A172 (cell line): ENCODE measurements around the gene FBXO34. TPM values are rescaled to one million over a fixed set of nuclear protein-coding genes. Genes with fewer than 3 reads are reported as not detected.
A peak's percentile ranks its signal among the peaks of the same experiment; 100 is the strongest.

ENCODE experiments used
- DNase-seq: peaks from one replicate; pipeline ENCODE4 v3.0.0-alpha.2; 2015; ENCODE audit warnings: low spot score
- total RNA-seq: library from RNA; depleted of rRNA; stranded (reverse); fragments of >200 nt; shearing (Covaris generic); gene quantifications from 2 replicates; pipeline ENCODE4 v1.2.3, GENCODE V29; 2014

FBXO34 gene
- total RNA-seq, 1 experiment from 2014 or later: 16.7 TPM

DNA sequence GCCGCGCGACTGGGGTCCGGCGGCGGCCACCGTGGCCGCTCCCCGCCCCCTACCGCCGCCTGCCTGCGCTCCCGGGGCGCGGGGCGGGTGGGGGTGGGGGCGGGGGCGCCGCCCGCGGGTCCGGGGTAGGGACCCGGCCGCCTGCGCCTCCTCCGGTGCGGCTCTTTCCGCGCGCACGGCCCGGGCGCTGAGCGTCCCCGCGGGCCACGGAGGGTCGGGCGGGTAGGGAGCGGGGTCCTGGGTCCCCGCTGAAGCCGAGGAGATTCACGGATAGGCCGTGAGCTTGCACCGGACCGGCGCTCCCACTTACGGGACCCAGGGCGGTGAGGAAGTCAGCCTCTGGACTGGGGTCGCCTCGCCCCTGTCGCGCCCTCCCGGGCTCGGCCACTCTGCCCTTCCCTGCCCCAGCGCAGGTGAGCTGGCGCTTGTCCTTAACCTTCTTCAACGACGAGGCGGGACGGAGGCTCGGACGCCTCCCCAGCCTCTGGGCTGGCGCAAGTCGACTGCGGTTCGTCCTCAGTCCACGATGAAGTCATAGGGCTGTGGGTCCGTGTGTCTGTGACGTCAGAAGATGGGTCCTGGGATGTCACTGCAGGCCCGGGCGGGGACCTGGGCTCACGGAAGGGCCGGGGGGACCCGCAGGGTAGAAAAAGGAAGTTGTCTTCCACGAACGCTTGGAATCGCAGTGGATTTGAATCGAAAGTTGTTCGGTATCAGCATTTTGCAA, 514 bp downstream of the FBXO34 start:
- DNase-seq: peak; percentile 55

DNA sequence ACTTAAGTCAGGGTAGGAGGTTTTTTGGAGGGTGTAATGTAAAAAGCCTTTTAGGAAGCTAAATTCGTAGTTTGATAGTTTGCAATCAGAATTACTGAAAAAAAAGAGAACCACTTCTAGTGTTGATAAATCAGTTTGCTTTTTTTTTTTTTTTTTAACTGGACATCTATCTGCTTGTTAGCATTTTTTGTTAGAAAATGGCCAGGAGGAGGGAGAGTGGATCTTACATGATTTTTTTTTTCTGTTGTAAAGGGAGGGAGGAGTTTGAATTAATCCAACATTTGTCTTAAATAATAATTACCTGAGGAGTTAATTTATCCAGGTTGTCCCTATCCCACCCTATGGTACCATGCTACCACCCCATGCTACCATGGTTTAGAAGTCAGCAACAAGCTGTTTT, 1.2 kb downstream of the FBXO34 start:
- no peak for DNase-seq

DNA sequence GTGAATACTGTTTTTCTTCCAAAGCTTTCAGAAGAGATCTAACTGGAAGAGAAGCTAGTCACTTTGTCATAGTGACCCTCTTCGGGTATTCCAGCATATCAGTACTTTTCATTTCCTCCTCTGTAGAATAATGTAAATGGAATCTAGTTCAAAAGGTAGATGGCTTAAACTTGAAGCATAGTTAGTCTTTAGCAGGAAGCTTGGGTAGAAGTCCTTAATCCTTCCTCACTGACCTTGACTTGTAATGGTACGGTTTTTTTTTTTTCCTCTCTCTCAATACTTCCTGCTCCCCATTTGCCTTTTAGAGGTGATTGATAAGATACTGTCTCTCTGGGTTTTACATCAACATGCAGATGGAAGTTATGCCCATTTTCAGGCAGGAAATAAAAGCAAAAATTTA, 1.7 kb downstream of the FBXO34 start:
- DNase-seq: no peak

DNA sequence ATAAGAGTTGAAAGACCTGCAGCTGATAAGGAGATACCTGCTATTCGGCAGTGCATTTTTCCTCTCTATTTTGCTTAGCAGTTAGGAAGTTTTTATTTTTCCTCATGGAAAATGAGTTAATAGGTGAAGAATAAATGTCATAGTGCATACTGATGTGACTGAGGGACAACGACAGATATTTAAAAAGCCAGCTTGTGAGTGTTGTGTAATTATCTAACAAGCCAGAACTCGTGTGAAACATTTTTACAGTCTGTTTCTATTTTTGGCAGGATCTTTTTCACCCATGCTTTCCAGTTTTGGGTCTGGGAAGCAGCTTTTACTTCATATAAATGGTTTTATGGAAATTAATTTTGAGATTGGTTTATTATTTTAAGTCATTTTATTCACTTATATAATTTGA, 2.9 kb downstream of the FBXO34 start:
- DNase-seq: no peak

DNA sequence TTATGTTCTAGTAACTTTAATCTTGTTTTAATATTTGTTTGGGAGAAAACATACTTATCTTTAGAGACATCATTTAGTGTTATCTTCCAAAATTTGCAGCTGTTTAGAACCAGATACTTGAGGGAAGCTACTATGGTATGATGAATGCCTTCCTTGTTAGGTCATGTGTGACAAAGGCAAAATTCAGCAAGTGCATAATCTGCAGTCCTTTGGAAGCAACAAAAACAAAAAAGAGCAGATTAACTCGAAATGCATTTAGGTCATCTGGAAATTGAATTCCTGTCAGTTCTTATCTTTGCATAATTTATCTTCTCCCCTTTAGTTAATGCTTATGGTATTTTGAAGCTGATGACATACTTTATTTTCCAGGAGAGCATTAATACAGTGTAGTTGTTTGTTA, 3.5 kb downstream of the FBXO34 start:
- DNase-seq: peak; percentile 8

DNA sequence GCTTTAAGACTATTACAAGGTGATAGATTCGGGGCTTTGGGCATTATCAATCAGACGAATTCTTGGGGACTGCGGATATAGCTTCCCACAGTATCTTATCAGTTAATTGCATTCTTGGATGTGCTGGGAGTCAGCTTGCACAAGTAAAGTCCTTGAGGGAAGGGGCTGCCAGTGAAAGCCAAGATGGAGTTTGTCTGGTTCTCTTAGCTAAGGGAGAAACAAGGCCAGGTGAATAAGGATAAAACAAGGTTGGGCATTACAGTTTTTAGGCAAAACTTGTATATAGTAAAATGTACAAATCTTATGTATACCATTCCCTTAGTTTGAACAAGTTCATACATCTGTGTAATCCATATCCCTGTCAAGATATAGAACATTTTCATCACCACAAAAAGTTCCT, 5.5 kb downstream of the FBXO34 start:
- no peak for DNase-seq

DNA sequence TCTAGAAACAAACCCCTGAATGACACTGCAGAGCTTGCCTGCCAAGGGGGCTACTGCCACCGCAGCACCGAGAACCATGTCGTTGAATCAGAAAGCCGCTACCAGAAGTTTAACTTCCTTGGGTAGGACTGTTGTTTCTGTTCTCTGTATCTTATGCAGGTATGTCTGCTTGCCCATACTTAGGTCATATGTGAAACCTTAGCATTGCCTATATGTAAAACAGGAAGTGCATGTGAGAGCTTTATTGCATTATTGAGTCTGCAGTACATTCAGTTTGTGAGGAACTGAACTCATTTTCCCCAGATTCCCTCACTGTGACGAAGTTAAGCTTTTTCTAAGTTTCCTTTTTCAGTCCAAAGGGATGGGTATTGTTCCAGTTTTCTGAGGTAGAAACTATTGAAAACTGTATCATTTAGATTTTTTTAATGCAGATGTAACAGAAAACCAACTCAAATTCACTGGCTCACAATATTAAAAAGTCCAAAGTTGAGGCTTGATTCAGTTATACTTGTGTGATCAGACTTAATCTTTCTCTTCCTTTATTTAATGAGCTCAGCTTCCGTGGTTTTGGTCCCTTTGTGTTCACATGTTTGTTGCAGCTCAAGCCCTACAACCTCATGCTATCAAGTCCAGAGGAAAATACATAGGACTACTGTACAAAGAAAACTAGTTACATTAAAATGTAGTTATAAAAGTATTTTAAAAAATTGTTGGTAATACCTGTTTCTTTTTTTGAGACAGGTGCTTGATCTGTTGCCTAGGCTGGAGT, 6.9 kb downstream of the FBXO34 start:
- DNase-seq: no peak

DNA sequence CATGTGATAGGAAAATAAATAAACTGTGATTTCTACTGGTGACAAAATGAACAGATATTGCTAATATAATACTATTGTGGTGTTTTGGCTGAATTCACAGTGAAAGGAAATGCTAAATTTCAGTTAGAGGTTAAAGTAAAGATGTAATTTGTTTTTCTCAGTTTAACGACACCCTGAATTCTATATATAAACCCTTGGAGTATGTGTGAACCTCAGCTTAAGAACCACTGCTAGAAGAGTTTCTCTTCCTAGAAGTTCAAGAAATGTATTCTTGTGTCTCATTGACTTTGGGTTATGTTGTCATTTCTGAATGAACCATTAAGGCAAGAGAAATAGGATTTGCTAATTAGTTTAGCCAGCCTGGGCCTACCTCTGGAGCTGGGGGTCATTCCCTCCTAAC, 8.2 kb downstream of the FBXO34 start:
- DNase-seq: no peak

DNA sequence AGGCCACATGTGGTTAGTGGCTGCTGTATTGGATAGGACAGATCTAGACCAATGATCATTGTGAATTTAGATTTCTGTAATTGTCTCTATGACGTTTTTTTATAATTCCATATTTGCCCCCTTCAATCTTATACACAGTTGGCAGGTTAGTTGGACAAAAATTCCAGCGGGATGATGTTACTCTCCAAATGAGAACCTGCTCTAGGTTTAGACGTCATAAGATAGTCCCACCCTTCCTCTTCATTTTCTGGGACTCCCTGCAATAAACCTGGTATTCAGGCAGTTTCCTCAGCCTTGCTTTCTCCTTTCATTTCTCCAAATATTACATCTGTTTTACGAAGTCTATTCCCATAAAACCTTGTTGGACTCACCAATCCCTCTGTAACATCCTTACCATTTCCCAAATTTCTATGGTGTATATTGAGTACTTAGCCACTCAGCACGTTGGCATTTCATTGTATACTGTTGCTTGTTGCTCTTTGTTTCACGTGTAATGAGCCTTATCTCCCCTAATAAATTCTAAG, 10.2 kb downstream of the FBXO34 start:
- no peak for DNase-seq

DNA sequence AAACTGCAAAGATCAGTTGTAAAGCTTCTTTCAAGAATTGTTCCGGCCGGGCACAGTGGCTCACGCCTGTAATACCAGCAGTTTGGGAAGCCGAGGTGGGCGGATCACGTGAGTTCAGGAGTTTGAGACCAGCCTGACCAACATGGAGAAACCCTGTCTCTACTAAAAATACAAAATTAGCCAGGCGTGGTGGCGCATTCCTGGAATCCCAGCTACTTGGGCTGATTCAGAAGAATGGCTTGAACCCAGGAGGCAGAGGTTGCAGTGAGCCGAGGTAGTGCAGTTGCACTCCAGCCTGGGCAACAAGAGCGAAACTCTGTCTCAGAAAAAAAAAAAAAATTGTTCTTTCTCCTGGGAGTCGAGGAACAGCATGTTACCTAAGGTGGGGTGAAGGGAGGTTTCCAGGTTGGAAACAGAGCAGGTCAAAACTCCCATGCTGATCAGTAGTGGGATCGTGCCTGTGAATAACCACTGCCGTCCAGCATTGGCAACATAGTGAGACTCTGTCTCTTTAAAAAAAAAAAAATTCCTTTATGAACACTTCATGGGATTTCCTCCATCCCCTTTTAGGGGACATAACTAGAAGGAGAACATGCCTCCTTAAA, 13.9 kb downstream of the FBXO34 start:
- DNase-seq: no peak

DNA sequence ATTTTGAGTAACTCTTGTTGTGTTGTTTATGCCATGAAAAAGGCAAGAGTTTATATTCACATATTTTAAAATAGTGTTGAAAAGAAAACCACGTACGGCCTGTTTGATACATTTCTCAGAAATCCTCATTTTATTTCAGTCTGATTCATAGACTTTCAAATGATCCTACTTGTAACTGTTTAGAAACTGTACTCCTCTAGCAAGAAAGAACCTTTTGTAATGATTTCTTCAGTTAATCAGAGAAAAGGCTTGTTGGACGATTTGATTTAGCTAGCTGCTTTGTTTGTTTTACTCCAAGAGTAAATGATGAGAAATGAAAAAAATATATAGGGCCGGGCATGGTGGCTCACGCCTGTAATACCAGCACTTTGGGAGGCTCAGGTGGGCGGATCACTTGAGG, 17.2 kb downstream of the FBXO34 start:
- DNase-seq: no peak

DNA sequence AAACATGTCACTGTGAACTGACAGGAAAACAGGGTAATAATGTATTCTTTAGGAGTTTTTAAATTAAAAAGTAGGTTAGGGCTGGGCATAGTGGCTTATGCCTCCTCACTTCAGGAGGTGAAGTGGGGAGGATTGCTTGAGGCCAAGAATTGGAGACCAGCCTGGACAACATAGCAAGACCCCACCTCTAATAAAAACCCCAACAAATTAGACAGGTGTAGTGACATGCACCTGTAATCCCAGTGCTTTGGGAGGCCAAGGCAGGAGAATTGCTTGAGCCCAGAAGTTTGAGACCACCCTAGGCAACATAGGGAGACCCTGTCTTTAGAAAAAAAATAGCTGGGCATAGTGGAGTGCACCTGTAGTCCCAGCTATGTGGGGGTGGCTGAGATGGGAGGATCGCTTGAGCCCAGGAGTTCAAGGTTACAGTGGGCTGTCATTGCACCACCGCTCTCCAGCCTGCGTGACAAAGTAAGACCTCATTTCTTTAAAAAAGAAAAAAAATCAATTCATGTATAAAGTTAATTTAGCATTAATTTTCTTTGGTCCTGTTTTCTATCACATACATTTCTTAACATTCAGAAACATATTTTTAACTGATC, 20.4 kb downstream of the FBXO34 start:
- no peak for DNase-seq

DNA sequence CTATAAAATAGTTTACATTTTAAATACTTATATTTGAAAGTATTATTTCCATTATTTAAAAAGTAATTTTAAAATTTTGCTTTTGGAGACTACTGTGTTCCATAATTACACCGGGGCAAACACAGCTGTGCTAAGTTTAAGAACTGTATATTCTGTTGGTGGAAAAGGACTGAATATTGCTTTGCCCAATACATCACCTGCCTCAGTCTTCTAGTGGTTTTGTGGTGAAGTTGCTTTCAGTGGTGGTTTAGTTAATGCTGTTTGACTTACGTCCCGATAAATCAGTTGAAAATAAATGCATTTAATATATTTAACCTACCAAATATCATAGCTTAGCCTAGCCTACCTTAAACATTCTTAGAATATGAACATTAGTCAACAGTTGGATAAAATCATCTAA, 23.4 kb downstream of the FBXO34 start:
- no peak for DNase-seq

DNA sequence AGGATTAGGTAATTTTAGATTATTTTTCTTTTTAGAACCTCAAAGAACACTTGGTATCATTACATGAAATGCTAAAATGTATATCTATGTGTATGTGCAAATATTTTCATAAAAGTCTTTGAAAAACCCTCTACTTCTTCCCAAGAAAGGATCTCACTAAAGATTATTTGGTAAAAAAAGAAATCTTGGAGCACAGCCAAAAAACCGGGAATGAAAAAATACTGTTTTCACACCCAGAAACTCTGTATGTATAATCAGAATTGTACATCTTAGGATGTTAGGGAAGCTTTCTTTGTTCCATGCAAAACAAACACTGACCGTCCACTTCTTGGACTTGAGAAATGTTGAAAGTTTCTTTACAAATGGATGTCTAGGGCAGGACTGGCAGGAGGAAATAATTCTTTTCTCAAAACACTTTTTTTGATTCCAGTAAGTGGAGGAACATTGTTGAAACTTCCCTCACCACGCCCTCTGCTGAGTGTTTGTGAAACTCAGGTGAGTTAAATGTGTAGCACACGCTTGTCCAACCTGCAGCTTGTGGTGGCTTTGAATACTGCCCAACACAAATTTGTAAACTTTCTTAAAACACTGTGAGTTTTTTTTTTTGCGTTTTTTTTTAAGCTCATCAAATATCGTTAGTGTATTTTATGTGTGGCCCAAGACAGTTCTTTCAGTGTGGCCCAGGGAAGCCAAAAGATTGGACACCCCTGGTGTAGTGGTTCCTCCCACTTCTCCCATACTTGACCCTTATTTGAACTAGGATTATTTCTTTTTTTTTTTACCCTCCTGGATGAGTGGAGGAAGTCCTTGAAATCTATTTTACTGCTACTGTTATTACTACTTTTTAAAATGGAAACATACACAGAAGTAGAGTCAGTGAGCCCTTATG, 26.6 kb downstream of the FBXO34 start:
- DNase-seq: no peak

DNA sequence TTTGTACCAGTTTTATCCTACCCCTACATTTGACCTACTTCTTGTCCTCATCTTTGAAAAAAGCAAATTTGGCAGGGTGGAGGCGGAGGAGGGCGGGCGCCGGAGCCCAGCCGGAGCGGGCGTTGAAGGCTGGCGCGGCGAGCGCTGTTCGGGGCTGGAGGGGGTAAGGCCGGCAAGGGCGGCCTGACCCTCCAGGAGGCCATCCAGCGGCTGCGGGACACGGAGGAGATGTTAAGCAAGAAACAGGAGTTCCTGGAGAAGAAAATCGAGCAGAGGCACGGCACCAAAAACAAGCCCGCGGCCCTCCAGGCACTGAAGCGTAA, 27.2 kb downstream of the FBXO34 start:
- DNase-seq: no peak

DNA sequence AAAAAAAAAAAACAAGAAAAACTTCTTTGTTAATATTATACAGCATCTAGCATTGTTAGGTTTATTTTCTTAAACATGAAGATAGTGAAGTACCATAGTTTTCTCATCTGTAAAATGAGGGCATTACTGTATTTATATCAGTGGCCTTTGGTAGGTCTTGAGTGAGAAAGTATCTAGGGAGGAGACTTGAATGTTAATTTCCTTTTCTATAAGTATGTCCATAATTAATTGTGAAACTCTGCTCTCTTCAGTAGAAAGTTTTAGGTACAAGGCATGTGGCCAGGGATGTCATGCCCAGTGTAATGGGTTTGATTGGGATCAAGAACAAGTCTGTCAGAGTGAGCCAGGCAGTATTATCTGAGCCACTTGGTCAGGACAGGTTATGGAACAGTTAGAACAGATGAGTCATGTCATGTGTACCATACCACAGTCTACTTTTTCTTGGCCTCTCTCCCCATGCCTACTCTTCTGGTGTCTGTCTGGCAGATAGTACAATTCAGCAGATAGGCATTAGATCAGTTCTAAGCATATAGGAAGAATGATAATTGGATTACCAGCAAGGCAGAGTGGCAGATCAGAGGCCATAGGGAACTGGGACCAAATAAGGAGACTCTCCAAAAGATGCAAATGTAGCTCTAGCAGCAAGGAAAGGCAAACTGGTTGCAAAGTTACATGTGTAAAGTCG, 30.4 kb downstream of the FBXO34 start:
- peak; percentile 16 for DNase-seq

DNA sequence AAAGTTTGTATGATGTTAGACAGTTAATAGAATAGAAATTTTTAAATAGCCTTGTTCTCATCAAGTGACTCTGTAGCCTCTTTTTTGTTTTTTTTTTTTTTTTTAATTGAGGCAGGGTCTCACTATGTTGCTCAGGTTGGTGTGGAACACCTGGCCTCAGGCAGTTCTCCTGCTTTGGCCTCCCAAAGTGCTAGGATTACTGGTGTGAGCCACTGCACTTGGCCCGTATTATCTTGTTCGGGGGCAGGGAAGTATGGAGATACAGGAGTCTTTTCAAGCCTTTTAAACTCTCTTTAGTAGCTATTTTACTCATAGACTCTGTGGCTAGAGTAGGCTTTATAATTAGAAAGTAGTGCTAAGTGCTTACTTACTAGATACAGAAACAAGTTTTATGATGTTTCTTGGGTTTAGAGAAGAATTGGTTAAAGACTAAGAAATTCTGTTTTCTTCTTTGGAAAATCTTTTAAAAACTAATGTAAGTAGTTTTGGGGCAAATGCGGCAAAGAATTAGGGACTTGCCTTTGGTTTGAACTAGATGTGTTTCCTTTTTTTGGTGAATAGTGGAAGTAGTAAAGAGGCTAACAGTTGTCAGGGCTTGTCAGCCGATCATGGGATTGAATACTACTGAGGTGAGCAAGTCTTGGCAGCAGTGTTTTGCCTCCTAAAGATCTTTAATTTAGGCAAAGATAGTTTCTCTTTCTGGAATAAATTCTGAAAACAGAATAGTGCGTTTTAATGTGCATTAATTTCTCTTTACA, 31.3 kb downstream of the FBXO34 start:
- DNase-seq: no peak

DNA sequence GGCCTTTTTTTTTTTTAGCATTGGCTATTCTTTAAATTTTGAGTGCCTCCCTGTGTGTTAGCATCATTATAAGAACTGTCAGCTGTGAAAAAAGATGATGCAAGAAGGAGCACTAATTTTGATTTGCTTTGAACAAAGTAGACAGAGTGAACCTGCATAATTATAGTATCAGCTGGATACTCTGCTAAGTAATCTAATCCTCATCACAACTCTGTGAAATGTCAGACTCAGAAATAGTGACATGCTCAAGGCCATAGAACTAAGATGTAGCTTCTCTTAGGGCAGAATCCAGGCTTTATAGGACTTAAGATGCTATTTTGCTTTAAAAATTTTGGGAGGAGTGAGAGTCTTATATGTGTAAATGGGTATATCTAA, 31.9 kb downstream of the FBXO34 start:
- DNase-seq: no peak

DNA sequence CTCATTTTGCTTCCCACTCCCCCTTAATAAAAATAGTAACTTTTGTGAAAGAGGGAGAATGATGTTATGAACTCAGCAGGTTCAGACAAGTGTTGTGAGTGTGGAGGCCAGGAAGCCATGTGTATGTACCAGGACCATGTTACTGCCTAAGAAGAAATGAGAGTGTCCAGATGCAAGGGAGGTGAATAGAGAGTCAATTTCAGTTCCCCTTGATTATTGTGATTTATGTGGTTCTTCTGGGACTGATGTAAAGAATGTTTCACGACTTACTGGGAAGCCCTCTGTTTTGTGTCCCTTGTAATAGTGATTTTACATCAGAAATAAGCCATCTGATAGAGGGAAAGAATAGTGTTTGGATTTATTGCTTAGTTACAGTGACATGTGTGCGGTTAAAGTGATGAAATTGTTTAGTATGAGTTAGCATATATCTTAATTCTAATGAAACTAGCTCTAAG, 32.5 kb downstream of the FBXO34 start:
- DNase-seq: no peak

DNA sequence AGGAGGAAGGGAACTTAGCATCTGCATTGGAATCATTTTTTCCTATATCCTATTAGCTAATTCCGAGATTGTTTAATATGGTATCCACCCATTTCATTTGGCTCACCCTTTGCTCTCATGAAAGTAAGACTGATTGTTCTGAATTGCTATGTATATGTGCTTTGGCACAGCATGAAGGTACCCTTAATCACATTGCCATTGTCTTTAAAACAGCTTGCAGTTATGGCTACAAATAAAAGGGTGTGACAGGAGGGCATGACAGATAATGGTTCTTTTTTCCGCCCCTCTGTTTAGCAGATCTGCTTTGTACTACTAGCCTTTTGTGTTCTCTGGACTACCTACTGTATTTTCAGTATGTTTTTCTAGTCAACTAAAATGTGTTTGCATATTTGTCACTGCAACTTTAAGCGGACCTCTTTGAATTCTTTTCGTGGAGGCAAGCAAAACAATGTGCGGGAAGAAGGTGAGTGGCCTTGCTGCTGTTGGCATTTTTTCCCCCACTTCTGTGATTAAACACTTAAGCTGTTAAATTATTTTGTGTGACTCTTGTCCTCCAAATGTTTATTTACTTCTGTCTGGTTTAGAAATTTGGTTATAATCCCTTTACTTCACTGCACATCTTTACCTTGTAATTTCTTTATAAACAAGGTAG, 35.8 kb downstream of the FBXO34 start:
- no peak for DNase-seq
